PC-3 (cell line): Measurements from ENCODE around the gene CBX7.

Source experiments
- CTCF ChIP-seq: fragments of 300-600 bp; sonication (generic); conservative IDR thresholded peaks from 2 replicates; pipeline ENCODE4 v1.5.1; 2017; ENCODE audit warnings: antibody characterized with exemption, low read depth, mild to moderate bottlenecking, low read length
- EZH2 ChIP-seq: fragments of 300-600 bp; sonication (generic); IDR thresholded peaks from one replicate; pipeline ENCODE4 v1.6.1; 2017; ENCODE audit warnings: antibody characterized with exemption, mild to moderate bottlenecking, low read length; ENCODE audit not compliant: unreplicated experiment
- EZH2phosphoT487 ChIP-seq: fragments of 300-600 bp; sonication (generic); IDR thresholded peaks from 2 replicates; pipeline ENCODE4 v1.6.1; 2018; ENCODE audit warnings: mild to moderate bottlenecking, antibody characterized with exemption, low read length, borderline replicate concordance

- TF ChIP-seq CTCF (no peak), EZH2 (no peak), EZH2phosphoT487 (no peak)
These were observed 21.5 kb upstream of the CBX7 start for GRCh38 chr22:39173787-39174497.
